ENCODE data around the gene ZSWIM3. TPM values are rescaled to one million over a fixed set of nuclear protein-coding genes. Genes with fewer than 3 reads are reported as not detected.

ZSWIM3 gene
- total and polyA plus RNA-seq, 8 donors: 3.5 to 6.7 (median 5.7) TPM

DNA sequence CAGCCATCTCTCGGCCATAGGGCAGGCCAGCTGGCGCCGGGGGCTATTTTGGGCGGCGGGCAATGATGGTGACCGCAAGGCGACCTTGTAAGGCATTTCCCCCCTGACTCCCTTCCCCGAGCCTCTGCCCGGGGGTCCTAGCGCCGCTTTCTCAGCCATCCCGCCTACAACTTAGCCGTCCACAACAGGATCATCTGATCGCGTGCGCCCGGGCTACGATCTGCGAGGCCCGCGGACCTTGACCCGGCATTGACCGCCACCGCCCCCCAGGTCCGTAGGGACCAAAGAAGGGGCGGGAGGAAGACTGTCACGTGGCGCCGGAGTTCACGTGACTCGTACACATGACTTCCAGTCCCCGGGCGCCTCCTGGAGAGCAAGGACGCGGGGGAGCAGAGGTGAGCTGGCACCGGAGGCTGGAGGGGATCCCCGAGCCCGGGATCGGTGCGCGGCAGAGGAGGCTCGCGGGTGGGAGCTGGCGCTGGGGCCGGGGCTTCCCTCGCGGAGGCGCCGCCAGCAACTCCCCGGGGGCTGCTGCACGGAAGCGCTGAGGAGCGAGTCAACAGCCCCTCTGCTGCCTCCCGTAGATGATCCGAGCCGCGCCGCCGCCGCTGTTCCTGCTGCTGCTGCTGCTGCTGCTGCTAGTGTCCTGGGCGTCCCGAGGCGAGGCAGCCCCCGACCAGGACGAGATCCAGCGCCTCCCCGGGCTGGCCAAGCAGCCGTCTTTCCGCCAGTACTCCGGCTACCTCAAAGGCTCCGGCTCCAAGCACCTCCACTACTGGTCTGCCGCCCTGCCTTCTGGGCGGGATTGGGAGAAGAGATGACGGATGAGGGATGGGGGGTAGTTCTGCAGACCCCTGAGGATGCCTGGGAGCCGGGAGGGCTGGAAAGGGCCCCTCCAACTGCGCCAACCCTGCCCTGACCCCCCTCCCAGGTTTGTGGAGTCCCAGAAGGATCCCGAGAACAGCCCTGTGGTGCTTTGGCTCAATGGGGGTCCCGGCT is 33.9 kb downstream of the ZSWIM3 start, which contains the start of the genes CTSA and NEURL2:
TSS of gene CTSA (plus strand) at position 351 of the 999 bp plus-strand sequence. CDS start at position 585, 234 bp downstream.
TSS of gene NEURL2 (minus strand) at position 224 of the 999 bp plus-strand sequence. CDS start at position 7, 217 bp downstream.
- TF ChIP-seq, protein P1, sequence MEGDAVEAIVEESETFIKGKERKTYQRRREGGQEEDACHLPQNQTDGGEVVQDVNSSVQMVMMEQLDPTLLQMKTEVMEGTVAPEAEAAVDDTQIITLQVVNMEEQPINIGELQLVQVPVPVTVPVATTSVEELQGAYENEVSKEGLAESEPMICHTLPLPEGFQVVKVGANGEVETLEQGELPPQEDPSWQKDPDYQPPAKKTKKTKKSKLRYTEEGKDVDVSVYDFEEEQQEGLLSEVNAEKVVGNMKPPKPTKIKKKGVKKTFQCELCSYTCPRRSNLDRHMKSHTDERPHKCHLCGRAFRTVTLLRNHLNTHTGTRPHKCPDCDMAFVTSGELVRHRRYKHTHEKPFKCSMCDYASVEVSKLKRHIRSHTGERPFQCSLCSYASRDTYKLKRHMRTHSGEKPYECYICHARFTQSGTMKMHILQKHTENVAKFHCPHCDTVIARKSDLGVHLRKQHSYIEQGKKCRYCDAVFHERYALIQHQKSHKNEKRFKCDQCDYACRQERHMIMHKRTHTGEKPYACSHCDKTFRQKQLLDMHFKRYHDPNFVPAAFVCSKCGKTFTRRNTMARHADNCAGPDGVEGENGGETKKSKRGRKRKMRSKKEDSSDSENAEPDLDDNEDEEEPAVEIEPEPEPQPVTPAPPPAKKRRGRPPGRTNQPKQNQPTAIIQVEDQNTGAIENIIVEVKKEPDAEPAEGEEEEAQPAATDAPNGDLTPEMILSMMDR (IDR thresholded peaks at IDR 0.05): peak in 1 of 2 donors; percentile 10
- DNase-seq (peak; percentile 90 to 97 (median 92)), ATAC-seq (peak; percentile 87)
- H3K9me3 ChIP-seq: no peaks in the 10 kb centered on the region
- H3K27ac ChIP-seq: peak within 1 kb of the TSS; percentile 78 to 85
- intact Hi-C loops (cut with DNase I): no loop called here
- peak within 1 kb of the TSS; percentile 94 to 97 for H3K4me3 ChIP-seq
- H3K36me3 ChIP-seq: peaks cover 0 to 53% of the 10 kb centered on the region in 2 donors
- H3K27me3 ChIP-seq: no peaks in the 10 kb centered on the region
- peaks cover 10 to 42% of the 10 kb centered on the region in 2 donors for H3K4me1 ChIP-seq

DNA sequence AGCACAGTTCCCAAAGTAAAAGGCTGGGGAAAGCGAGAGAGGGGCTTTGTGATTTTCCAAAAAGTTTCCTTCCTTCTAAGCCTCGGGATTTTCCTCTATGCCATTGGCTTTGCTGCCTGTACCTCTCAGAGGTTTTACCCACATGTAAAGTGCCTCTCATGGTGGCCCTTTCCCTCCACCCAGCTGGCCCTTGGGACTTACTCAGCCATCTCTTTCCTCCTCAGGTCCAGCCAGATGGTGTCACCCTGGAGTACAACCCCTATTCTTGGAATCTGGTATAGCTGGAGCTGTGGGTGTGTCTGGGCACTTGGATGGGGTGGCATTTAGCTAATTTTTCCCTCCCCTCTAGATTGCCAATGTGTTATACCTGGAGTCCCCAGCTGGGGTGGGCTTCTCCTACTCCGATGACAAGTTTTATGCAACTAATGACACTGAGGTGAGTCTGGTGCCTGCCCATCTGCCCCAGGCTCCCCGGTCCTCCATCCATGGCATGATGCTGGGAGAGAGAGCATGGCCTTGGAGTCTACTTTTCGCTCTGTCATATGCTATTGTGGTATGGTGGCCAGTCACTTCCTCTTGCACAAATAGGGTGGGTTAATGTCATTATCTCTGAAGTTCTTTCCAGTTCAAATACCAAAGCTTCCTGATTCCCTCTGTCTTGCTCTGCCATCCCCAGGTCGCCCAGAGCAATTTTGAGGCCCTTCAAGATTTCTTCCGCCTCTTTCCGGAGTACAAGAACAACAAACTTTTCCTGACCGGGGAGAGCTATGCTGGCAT is 34.8 kb downstream of the ZSWIM3 start:
- Histone ChIP-seq H3K27me3 (no peaks in the 10 kb centered on the region), H3K27ac (peak overlapping the region; percentile 78 to 85), H3K4me3 (peak overlapping the region; percentile 94 to 97), H3K36me3 (peaks cover 0 to 53% of the 10 kb centered on the region in 2 donors), H3K4me1 (peaks cover 10 to 42% of the 10 kb centered on the region in 2 donors), H3K9me3 (no peaks in the 10 kb centered on the region)
- ATAC-seq: peak; percentile 49
- TF ChIP-seq, protein P1 (IDR thresholded peaks at IDR 0.05): no peak
- intact Hi-C loops (cut with DNase I): no loop called here
- peak in 2 of 4 donors; percentile 22 to 52 for DNase-seq

DNA sequence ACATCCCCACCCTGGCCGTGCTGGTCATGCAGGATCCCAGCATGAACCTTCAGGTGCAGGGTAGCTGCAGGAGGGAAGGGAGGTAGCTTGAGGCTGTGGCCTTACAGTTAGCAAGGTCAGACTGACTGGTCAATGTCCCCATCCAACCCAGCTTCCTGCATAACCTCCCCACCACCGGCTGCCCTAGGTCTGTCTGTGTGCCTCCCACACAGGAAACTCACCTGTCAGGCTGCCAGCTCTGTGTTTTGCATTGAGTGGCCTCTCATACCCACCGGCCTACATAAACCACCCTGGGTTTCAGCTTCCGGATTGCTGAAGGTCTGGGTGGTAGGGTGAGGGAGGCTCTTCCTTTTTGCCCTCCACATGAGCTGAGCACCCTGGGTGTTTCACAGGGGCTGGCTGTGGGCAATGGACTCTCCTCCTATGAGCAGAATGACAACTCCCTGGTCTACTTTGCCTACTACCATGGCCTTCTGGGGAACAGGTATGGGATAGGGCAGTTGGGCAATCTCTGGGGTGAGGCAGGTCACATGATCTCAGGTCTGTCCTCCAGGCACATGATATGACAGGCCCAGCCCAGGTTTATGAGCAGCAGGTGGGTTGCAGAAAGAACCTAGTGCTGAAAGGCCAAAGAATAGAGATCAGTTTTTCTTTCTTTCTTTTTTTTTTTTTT is 35.5 kb downstream of the ZSWIM3 start:
- H3K9me3 ChIP-seq: no peaks in the 10 kb centered on the region
- ATAC-seq (no peak), DNase-seq (peak in 1 of 4 donors; percentile 52)
- peaks cover 0 to 58% of the 10 kb centered on the region in 2 donors for H3K36me3 ChIP-seq
- intact Hi-C loops (cut with DNase I): no loop called here
- peak overlapping the region in 1 of 2 donors; percentile 85 for H3K27ac ChIP-seq
- TF ChIP-seq, protein P1 (IDR thresholded peaks at IDR 0.05): no peak
- no peaks in the 10 kb centered on the region for H3K27me3 ChIP-seq
- peaks cover 10 to 42% of the 10 kb centered on the region in 2 donors for H3K4me1 ChIP-seq
- H3K4me3 ChIP-seq: peak overlapping the region in 1 of 2 donors; percentile 97

DNA sequence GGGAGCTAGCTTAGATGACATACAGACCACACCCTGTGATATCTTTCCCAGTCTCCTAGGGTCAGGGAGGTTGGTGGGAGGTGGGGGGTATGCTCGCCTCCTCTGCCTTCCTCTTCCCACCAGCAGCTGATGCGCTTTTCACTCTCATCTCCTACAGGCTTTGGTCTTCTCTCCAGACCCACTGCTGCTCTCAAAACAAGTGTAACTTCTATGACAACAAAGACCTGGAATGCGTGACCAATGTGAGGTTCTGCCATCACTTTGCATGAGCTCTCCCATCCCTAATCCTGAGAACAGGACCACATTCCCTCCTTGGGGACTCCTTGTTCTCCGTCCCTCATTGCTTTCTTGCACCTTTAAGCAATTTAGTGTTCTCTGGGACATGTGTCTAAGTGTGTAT is 36.4 kb downstream of the ZSWIM3 start:
- TF ChIP-seq, protein P1 (IDR thresholded peaks at IDR 0.05): no peak
- DNase-seq: peak in 1 of 4 donors; percentile 9
- no peaks in the 10 kb centered on the region for H3K9me3 ChIP-seq
- no peak overlapping the region for H3K27ac ChIP-seq
- no peak overlapping the region for H3K4me3 ChIP-seq
- intact Hi-C loops (cut with DNase I): no loop called here
- H3K4me1 ChIP-seq: peaks cover 10 to 42% of the 10 kb centered on the region in 2 donors
- no peaks in the 10 kb centered on the region for H3K27me3 ChIP-seq
- no peak for ATAC-seq
- H3K36me3 ChIP-seq: peaks cover 0 to 63% of the 10 kb centered on the region in 2 donors

All from left lung (tissue), 10 donors.